GM18511 (cell line): Measurements from ENCODE around the gene SH3BGRL2.
"Not testable (repeated sequence)": the region's sequence is repeated elsewhere in the genome, so short reads cannot be mapped to it uniquely, and the experiment has no call there.

Experiments
- ATAC-seq: cut with Tn5 transposase; IDR thresholded peaks from one replicate; pipeline ENCODE4 v1.9.1; 2021; ENCODE audit warnings: mild to moderate bottlenecking, moderate library complexity; ENCODE audit not compliant: unreplicated experiment

SH3BGRL2 gene

DNA sequence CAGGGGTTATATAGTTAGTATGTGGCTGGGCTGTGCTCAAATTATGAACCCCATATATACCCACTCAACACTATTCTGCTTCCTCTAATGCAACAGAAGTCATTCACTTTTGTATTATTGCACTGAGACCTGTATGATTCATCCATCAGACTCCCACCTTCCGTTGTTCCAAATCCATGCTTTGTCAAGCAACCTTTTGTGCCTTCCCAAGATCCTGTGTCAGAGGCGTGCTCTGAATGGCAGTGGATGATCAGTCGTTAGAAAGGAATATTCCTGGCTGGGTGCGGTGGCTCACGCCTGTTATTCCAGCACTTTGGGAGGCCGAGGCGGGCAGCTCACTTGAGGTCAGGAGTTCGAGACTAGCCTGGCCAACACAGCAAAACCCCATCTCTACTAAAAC lies 103.2 kb downstream of the SH3BGRL2 start:
- no peak for ATAC-seq

DNA sequence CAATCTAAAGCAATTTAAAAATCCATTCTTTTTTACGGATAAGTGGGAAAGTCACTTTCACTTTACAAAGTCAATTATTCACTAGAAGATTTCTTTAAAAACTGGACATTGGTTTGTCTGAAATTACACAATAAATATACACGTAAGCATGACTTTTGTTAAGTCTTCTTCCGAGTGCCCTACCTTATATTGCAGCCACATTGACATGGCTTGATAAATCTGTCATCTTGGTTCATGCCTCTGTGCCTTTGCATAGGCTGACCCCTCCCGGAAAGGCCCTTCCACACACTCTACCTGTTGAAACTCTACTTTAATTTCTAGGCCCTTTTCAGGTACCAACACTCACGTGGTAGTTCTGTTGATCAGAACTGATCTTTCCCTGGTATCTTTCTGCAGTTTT lies 104.1 kb downstream of the SH3BGRL2 start:
- ATAC-seq: no peak

DNA sequence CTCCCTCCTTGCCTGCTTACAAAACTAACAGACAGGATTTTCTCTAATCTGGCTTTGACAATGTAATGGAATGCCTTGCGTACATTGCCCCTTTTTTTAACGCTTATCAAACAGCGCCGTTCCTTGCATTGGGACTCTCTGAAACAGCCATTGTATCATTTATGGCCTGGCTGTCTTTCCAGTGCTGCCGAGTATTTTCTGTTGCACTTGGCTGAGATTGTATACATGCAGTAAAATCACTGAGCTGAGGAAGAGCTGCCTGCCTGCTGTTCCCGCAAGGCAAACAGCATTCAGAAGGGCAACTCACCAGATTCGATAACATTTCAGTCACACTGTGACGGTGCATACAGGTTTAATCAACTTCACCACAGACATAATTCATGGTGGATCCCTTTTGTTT lies 106.0 kb downstream of the SH3BGRL2 start:
- no peak for ATAC-seq

DNA sequence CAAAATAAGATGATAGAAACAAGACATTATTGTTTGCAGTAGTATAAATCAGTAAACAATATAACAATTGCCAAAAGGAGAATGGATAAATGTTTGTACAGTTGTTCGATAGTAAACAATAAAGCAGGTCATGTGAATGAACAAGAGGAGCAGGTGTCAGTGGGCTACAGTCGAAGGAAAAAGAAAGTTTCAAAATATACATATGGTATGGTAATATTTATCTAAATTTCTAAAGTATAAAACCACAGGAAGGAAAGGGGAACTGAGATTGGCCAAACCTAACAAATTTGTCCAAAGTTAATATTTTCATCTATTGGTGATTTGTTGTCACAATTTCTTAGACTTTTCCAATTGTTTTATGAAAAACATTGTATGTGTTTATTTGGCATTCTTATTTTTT lies 110.9 kb downstream of the SH3BGRL2 start:
- peak; percentile 67 for ATAC-seq

- ATAC-seq: not testable (repeated sequence)
These were observed 114.2 kb downstream of the SH3BGRL2 start for GRCh38 chr6:79745282-79745681.

DNA sequence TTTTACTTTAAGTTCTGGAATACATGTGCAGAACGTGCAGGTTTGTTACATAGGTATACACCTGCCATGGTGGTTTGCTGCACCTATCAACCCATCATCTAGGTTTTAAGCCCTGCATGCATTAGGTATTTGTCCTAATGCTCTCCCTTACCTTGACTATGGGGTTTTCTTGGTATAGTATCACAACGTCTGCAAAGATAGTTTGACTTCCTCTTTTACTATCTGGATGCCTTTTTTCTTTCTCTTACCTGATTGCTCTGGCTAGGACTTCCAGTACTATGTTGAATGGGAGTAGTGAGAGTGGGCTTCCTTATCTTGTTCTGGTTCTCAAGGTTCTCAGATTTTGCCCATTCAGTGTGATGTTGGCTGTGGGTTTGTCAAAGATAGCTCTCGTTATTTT lies 115.2 kb downstream of the SH3BGRL2 start:
- not testable (repeated sequence) for ATAC-seq

- no peak for ATAC-seq
These were observed 119.7 kb downstream of the SH3BGRL2 start for GRCh38 chr6:79750806-79751205.
